HUES48 (cell line): ENCODE data around the gene CCL27.

Source experiments
- H3K27ac ChIP-seq: one replicate; pipeline ENCODE4 v1.7.0; 2013; ENCODE audit warnings: low read depth, low read length, inconsistent platforms
- H3K27me3 ChIP-seq: 2 replicates; pipeline ENCODE4 v1.6.1; 2013; ENCODE audit warnings: mild to moderate bottlenecking, low read length; ENCODE audit not compliant: control insufficient read depth, insufficient read depth
- H3K36me3 ChIP-seq: 2 replicates; pipeline ENCODE4 v1.6.1; 2013; ENCODE audit warnings: low read length; ENCODE audit not compliant: control insufficient read depth, insufficient read depth
- H3K4me1 ChIP-seq: 2 replicates; pipeline ENCODE4 v1.6.1; 2013; ENCODE audit warnings: mild to moderate bottlenecking, low read length; ENCODE audit not compliant: control insufficient read depth, insufficient read depth
- H3K4me3 ChIP-seq: 2 replicates; pipeline ENCODE4 v1.5.1; 2013; ENCODE audit warnings: mild to moderate bottlenecking, low read depth, low read length
- H3K9ac ChIP-seq: 2 replicates; pipeline ENCODE4 v1.6.1; 2013; ENCODE audit warnings: mild to moderate bottlenecking, low read depth, low read length, moderate library complexity
- H3K9me3 ChIP-seq: 2 replicates; pipeline ENCODE4 v1.6.1; 2013; ENCODE audit warnings: low read length; ENCODE audit not compliant: control insufficient read depth, insufficient read depth

The CCL27 gene

DNA sequence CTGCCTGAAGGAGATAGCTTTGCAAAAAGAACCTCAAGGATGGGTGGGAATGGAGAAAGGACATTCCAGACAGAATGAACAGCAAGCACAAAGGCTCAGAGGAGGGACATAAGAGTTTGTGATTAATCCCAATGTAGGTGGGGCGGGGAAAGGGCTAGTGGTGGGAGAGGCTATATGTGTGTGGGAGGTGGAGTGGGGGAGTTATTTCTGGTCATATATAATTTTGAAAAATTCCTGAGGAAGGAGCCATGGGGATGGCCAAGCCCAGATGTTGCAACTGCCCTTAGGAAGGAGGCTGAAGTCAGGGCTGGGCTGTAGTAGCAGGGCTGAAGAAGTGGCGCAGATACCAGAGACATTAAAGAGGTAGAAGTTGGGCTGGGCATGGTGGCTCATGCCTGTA lies 13.4 kb upstream of the CCL27 start:
- no peak overlapping the region for H3K4me3 ChIP-seq
- no peak overlapping the region for H3K9ac ChIP-seq
- no peaks in the 10 kb centered on the region for H3K4me1 ChIP-seq
- no peaks in the 10 kb centered on the region for H3K36me3 ChIP-seq
- H3K9me3 ChIP-seq = no peaks in the 10 kb centered on the region
- no peak overlapping the region for H3K27ac ChIP-seq
- H3K27me3 ChIP-seq = no peaks in the 10 kb centered on the region

DNA sequence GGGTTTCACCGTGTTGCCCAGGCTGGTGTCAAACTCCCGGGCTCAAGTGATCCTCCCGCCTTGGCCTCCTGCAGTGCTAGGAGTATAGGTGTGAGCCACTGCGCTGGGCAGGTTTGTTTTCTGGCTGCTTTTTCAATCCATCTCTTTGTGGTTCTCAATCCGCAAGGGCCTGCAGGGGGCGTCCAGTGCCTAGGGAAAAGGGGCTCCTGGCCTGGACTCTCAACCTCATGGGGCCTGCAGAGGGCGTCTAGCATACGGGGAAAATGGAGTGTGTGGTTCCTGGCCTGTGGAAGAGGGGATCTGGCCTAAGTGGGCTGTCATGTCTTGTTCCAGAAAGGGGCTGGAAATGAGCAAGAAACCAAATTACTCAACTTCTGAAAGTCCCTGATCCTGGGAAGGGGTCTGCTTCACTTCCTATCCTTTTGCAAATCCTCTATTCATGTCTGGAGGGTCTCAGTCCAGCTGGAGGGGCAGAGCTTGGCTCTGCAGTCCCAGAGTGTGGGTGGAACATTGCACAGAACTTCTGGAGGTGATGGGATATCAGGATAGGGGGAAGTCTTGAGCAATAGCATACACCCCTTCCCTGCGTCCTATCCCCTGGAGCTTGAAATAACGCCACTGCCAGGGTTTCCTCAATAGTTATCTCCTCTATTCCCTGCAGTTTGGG lies 12.7 kb upstream of the CCL27 start:
- no peak overlapping the region for H3K9ac ChIP-seq
- no peak overlapping the region for H3K4me3 ChIP-seq

DNA sequence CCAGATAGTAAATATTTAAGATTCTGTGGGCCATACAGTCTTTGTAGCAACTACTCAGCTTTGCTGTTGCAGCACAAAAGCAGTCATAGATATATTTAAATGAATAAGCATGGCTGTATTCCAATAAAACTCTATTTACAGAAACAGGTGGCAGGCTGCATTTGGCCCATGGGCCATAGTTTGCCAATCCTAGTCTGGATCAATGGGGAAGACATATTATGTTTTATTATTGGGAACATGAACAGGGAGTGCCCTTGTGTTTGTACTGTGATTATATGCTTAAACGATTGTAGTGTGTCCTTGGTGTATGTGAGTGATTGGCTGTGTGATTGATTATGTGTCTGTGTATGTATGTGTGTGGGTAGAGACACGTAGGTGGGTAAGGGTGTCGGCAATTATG lies 12.0 kb upstream of the CCL27 start:
- H3K4me1 ChIP-seq = no peaks in the 10 kb centered on the region

More for the DNA sequence above, 12.7 kb upstream of the CCL27 start:
- no peak overlapping the region for H3K27ac ChIP-seq
- no peaks in the 10 kb centered on the region for H3K27me3 ChIP-seq
- H3K9me3 ChIP-seq = no peaks in the 10 kb centered on the region
- no peaks in the 10 kb centered on the region for H3K4me1 ChIP-seq
- H3K36me3 ChIP-seq = no peaks in the 10 kb centered on the region

DNA sequence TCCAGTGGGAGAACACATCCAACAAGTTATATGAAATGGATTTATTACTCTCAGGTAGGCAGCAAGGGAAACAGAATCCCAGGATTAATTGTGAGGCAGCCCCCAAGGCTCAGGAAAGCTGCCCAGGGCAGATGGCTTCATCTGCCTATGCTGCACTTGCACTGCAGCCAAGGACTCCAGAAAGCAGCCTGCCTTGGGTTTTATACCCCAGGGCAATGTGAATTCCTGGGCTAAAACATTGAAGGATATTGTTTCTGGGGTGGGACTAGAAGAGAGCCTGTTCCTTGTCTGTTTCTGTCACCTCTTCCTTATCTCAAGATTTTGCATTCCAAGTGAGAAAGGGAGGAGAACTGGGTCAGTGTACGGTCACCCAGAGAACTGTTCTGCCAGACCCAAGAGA lies 8.8 kb upstream of the CCL27 start:
- Histone ChIP-seq H3K27ac (no peak overlapping the region), H3K9ac (no peak overlapping the region), H3K4me3 (no peak overlapping the region), H3K36me3 (0 out of 2 replicates have a peak, but pooled peaks cover 5% of the 10 kb centered on the region), H3K9me3 (no peaks in the 10 kb centered on the region), H3K4me1 (no peaks in the 10 kb centered on the region), H3K27me3 (no peaks in the 10 kb centered on the region)

More for the DNA sequence above, 12.0 kb upstream of the CCL27 start:
- H3K36me3 ChIP-seq = no peaks in the 10 kb centered on the region
- H3K27ac ChIP-seq = no peak overlapping the region
- no peak overlapping the region for H3K4me3 ChIP-seq
- no peaks in the 10 kb centered on the region for H3K27me3 ChIP-seq
- H3K9ac ChIP-seq = no peak overlapping the region
- H3K9me3 ChIP-seq = no peaks in the 10 kb centered on the region

DNA sequence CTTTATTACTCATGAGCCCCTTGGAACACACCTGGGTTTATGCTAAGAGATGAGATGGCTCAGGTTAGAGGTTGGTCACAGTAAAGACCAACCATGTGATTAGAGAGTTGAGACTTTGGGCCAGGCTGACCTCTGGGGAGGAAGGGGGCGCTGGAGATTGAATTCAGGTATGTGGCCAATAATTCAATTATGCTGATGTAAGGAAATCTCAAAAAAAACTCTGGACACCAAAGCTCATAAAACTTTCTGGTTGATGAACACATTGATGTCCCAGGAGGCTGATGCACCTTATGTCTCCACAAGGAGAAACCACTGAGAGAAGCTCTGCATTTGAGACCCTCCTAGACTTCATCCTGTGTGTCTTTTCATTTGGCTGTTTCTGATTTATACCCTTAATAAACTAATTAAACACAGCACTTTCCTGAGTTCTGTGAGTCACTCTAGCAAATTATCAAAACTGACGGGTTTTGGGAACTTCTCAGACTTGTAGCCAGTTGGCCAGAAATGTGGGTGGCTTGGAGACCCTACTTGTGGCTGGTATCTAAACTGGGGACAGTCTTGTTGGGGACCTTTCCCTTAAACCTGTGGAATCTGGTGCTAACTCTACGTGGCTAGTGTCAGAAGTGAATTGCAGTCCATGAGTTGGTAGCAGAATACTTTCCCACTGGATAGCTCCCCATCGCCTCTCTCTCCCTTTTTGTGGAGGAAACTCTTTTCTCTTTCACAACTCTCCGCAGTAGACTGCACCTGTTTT lies 7.5 kb upstream of the CCL27 start:
- Histone ChIP-seq H3K9ac (no peak overlapping the region), H3K9me3 (no peaks in the 10 kb centered on the region), H3K36me3 (0 out of 2 replicates have a peak, but pooled peaks cover 5% of the 10 kb centered on the region), H3K27ac (no peak overlapping the region), H3K4me3 (no peak overlapping the region), H3K27me3 (no peaks in the 10 kb centered on the region), H3K4me1 (no peaks in the 10 kb centered on the region)

DNA sequence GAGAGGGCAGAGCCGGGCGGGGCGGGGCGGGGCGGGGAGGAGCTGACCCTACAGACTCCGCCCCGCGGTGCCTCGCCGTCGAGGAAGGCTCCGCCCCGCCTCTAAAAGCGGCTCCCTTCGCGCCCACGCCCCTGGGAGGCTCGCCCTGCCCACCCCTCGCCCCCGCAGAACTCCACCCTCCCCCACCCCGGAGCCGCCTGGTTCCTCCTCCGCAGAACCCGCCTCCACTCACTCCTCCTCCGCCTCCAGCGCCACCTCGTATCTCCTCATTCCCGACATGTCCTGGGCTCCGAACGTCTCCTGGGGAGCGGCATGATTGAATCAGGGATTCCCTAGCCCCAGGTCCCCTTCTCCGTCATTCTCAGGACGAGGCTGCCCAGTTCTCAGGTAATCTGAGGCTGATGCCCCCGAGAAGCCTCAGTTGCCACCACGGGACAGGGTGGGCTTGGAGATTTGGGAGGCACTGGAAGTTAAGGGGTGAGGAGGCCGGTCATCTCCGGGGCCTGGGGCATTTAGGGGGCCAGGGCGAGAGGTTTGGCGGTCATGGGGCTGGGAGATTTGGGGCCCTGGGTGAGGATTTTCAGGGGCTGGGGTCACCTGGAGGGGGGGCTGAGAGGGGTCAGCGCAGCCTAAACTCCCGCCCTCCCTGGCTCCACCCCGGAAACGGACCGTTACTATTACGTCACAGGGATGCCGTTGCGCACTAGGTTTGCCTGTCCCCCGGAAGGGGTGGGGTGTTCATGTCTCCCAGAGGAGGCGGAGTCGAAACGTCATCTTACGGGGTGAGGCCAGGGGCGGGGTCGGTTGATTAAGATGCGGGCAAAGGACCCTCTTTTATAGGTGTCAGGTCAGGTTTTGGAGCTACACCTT lies 3.2 kb upstream of the CCL27 start:
- Histone ChIP-seq H3K9me3 (no peaks in the 10 kb centered on the region), H3K27ac (peak overlapping the region; percentile 94), H3K36me3 (0 out of 2 replicates have a peak, but pooled peaks cover 5% of the 10 kb centered on the region), H3K9ac (peak overlapping the region; percentile 78), H3K4me3 (peak overlapping the region; percentile 86), H3K4me1 (peaks cover 6% of the 10 kb centered on the region; the same call in 1 of the 2 replicates), H3K27me3 (no peaks in the 10 kb centered on the region; the same call in 1 of the 2 replicates)

DNA sequence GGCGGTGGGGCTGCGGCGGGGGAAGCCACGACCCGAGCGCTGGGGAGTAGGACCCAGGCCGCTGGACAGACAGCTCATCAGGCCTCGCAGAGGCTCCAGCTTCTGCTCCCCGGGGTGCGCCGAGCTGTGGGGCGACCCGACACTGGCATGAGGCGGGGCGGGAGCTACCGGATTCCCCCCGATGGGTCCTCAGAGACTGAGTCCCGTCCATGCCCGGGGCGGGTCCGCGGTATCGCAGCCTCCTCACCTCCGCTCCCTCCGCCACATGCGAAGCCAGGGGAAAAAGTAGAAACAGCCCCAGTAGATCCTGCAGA lies 2.6 kb upstream of the CCL27 start:
- H3K9ac ChIP-seq = no peak overlapping the region

DNA sequence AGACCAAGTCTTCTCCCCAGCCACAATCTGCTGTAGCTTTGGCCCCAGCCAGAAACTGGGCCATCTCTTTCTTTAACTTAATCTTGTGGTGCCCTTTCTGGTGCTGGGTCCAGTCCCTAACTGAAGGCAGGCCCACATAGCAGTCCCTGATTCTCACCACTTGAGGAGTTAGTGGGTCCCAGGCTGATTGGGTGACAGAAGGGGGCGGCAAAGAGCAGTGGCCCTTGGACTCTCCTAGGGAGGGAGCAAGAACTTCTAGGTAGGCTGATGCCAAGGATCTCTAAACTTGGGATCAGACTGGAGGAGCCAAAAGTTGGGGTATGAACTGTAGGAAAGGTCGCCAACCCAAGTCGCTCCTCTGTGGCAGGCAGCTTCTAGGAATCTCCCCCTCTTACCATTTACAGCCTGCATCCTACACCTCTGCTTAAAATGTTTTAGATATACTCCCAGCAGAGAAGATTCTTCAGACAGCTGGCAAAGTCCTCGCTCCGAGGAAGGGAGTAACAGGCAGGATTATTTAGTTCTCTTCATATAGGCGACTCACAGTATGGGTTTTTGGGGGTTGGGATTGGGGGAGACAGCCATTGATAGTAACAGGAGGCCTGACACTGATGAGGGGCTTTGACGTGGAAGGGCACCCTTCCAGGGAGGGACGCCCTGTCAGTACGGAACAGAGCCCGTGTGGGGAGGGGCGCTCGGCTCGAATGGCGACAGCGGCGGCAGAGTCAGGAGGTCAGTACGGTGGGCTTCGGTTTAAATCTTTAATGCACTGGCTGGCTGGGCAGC lies 2.0 kb upstream of the CCL27 start:
- H3K4me3 ChIP-seq = peak overlapping the region; percentile 76
- peak overlapping the region; percentile 45 for H3K27ac ChIP-seq
- H3K9ac ChIP-seq = no peak overlapping the region
- peaks cover 6% of the 10 kb centered on the region; the same call in 1 of the 2 replicates for H3K4me1 ChIP-seq
- no peaks in the 10 kb centered on the region for H3K9me3 ChIP-seq
- no peaks in the 10 kb centered on the region; the same call in 1 of the 2 replicates for H3K27me3 ChIP-seq
- H3K36me3 ChIP-seq = 0 out of 2 replicates have a peak, but pooled peaks cover 5% of the 10 kb centered on the region

More for the DNA sequence above, 2.6 kb upstream of the CCL27 start:
- peaks cover 6% of the 10 kb centered on the region; the same call in 1 of the 2 replicates for H3K4me1 ChIP-seq
- H3K27me3 ChIP-seq = no peaks in the 10 kb centered on the region; the same call in 1 of the 2 replicates
- H3K36me3 ChIP-seq = 0 out of 2 replicates have a peak, but pooled peaks cover 5% of the 10 kb centered on the region
- peak overlapping the region; percentile 45 for H3K27ac ChIP-seq
- peak overlapping the region; percentile 76 for H3K4me3 ChIP-seq
- H3K9me3 ChIP-seq = no peaks in the 10 kb centered on the region

DNA sequence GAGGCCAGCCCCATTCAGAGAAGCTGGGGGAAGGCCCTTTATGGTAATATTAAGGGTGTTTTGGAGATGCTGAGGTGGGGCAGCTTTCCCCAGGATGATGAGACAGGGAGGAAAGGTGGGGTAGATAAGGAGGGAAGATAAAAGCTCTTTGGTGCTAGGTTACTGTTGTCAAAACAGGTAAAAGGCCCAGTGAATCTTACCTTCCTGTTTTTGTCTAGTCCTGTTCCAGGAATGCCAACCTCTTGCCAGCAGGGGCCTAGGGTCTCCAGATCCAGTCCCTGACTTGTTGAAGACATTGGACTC lies 797 bp upstream of the CCL27 start:
- H3K27ac ChIP-seq = no peak overlapping the region

DNA sequence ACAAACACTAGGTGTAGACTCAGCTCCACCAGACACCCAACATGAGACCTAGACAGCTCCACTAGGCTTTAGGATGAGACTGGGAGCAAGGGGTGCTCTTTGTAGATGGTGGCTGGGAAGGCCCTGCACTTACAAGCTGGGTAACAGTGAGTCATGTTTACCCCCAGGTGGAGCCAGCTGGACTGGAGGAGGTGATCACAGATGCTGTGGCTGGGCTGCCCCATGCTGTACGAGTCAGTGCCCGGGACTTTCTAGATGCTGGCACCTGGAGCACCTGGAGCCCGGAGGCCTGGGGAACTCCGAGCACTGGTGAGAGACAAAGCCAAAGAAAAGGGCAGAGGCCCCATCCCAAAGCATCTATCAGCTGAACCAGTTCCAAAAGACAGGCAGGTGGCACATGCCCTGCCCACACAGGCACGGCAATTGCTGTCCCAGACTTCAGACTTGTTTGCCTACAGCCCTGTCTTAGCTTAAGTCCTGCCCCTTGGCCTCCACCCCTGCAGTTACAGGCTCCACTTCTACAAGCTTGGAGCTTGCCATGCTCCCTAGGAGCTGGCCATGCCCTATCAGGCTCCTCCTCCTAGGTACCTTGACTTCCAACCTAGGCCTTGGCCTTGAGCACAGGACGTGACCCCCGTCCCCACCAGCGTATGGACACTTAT lies 2.7 kb downstream of the CCL27 start:
- no peak overlapping the region for H3K4me3 ChIP-seq
- no peaks in the 10 kb centered on the region for H3K36me3 ChIP-seq
- peaks cover 6% of the 10 kb centered on the region; the same call in 1 of the 2 replicates for H3K4me1 ChIP-seq
- H3K9me3 ChIP-seq = no peaks in the 10 kb centered on the region
- no peaks in the 10 kb centered on the region; the same call in 1 of the 2 replicates for H3K27me3 ChIP-seq
- H3K9ac ChIP-seq = no peak overlapping the region
- no peak overlapping the region for H3K27ac ChIP-seq

More for the DNA sequence above, 797 bp upstream of the CCL27 start:
- Histone ChIP-seq H3K36me3 (0 out of 2 replicates have a peak, but pooled peaks cover 4% of the 10 kb centered on the region), H3K9me3 (no peaks in the 10 kb centered on the region), H3K27me3 (no peaks in the 10 kb centered on the region; the same call in 1 of the 2 replicates), H3K9ac (no peak overlapping the region), H3K4me3 (no peak overlapping the region), H3K4me1 (peaks cover 6% of the 10 kb centered on the region; the same call in 1 of the 2 replicates)
